Endometrium (tissue), 2 donors: ENCODE data around the gene GPATCH2L.

Experiments
- FAIRE-seq: peaks from 2 replicates; lab custom pipeline; 2012; peaks lifted over from hg19 to GRCh38; lab: Jason Lieb, UNC
- donor health status: control.
- donor health status: control.

Gene GPATCH2L

DNA sequence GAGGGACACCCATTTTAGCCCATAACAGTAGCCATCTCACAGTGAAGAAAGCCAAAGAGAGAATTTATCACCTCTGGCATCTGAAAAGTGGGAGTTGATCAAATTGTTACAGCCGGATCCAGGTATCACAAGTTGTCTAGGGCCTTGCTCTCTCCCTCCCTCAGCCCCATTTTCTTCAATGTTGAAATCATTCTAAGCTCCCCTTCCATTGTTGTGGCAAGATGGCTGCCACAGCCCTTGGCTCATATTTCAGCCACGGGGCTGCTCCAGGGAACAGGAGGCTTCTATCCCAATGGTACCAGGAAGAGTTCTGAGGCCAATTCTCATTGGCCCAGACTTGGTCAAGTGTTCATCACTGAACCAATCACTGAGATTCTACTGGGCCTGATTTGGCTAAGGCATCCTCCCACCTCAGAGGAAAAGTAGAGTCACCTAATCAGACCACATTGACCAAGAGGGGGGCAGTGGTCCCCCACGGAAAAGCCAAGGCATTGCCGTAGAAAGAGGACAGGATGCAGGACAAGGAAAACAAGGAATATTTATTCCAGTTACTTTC, 106.2 kb downstream of the GPATCH2L start:
- FAIRE-seq = no peak

DNA sequence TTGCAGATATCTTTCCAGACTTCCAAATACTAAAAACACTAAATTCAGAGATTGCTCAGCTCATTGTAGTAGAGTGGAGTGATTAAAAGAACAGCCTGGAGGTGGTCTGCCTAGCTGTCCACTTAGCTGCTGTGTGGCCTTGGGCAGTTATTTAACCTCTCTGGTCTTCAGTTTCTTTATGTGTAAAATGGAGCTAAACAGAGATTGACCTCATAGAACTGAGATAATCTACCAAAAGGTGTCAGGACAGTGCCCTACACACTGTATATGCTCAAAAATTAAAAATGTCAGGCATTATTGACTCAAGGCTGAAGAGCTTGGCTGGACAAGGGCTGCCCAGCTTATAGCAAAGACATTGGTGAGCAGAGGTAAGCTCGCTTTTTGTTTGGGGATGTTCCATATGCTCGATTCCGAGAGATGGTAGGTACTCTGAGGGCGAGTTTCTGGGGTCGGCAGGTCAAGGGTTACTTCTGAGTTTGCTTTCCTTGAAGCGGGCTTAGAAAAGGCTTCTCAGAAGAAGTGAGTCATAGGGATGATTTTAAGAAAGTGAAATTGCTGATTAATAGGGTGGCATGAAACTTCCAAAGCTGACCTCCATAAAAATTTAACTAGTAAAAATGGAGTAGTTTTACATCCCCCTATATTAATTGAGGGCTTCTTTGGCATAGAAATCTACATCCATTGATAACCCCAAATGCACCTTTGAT, 107.5 kb downstream of the GPATCH2L start:
- FAIRE-seq = no peak

DNA sequence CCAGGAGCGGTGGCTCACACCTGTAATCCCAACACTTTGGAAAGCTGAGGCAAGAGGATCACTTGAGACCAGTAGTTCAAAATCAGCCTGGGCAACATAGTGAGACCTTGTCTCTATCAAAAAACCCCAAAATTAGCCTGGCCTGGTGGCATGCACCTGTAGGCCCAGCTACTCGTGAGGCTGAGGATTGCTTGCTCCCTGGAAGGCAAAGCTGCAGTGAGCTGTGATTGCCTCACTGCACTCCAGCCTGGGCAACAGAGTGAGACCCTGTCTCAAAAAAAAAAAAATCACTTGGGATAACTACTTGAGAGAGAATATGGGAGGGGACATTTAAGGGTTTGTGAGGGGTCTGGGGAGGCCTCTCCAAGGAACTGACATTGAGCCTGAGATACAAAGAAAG, 109.0 kb downstream of the GPATCH2L start:
- FAIRE-seq = no peak

DNA sequence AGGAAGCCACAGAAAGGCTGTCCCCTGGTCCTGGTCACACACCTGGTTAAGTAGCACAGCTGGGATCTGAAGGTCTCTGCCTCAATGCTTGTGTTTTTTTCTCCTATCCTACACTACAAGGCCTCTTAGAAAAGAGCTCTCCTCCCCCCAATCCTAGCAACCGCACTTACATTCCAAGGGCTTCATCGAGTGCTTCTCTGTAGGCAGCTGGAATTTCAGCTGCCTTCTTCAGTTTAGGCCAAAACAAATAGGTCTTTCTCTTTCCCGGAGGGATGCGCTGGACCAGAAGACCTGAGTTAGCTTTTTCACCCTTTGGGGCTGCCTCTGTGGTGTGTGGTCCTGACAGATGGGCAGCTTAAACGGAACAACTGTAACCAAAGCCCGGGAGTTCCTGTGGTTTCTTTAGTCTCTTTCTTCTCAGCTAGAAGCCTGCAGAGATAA, 109.7 kb downstream of the GPATCH2L start:
- no peak for FAIRE-seq

DNA sequence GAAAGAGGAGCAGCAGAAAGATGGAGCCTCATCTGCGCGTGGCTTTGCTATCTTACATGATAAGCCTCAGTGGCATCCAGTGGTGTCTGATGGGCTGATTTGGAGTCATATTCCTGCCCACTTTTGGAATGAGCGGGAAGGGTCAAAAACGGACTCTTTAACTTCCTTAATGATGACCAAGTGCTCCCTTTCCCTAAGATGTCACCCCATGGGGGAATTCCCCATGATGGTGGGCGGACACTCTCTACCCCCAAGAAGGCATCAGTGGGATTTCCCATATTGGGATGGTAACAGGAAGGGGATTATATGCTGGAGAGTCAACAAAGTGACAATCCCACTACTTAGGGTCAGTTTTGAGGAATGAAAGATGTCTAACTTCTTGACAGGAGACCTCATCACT, 110.9 kb downstream of the GPATCH2L start:
- no peak for FAIRE-seq
